Thymus (tissue), 11 donors: ENCODE results near the gene COP1. TPM values are rescaled to one million over a fixed set of nuclear protein-coding genes. Genes with fewer than 3 reads are reported as not detected.

Experiments used
- DNase-seq, 9 donors: peaks; one replicate each; pipeline ENCODE4 v3.0.0-alpha.2; 2013; ENCODE audit warnings: low spot score in 9 of 9, low read depth in 6 of 9, missing footprints in 1 of 9
- H3K27ac ChIP-seq, 2 donors: one replicate each; pipeline ENCODE4 v1.5.1; 2013; ENCODE audit warnings: control low read depth in 1 of 2, low read depth in 1 of 2, low read length in 1 of 2, mild to moderate bottlenecking in 1 of 2, moderate library complexity in 1 of 2
- H3K27me3 ChIP-seq, 2 donors: one replicate each; pipeline ENCODE4 v1.5.1; 2013; ENCODE audit warnings: low read length in 1 of 2; ENCODE audit not compliant: control insufficient read depth in 2 of 2, insufficient read depth in 1 of 2
- H3K36me3 ChIP-seq, 2 donors: one replicate each; pipeline ENCODE4 v1.5.1; 2013; ENCODE audit warnings: low read length in 1 of 2, mild to moderate bottlenecking in 1 of 2, moderate library complexity in 1 of 2; ENCODE audit not compliant: control insufficient read depth in 2 of 2, insufficient read depth in 2 of 2
- H3K4me1 ChIP-seq, 2 donors: one replicate each; pipeline ENCODE4 v1.5.1; 2013; ENCODE audit warnings: low read length in 2 of 2; ENCODE audit not compliant: control insufficient read depth in 2 of 2, insufficient read depth in 2 of 2
- H3K4me3 ChIP-seq, 2 donors: one replicate each; pipeline ENCODE4 v1.5.1; 2013; ENCODE audit warnings: low read length in 2 of 2, control low read depth in 1 of 2, mild to moderate bottlenecking in 1 of 2
- H3K9me3 ChIP-seq, 2 donors: one replicate each; pipeline ENCODE4 v1.5.1; 2013; ENCODE audit warnings: low read length in 1 of 2, mild to moderate bottlenecking in 1 of 2; ENCODE audit not compliant: control insufficient read depth in 2 of 2, insufficient read depth in 1 of 2
- WGBS: extraction: QIAGEN DNeasy Blood & Tissue Kit; methylation state at CpG from one replicate; pipeline ENCODE4 v1.1.7; 2013; 5-methylcytosine and 5-hydroxymethylcytosine counted together
- polyA plus RNA-seq: library from polyadenylated mRNA; stranded (reverse); fragments of 200-250 nt; gene quantifications from one replicate; pipeline ENCODE4 v1.2.3, GENCODE V29; 2013
- total RNA-seq: library from RNA; stranded (reverse); fragments of 120-200 nt; gene quantifications from one replicate; pipeline ENCODE4 v1.2.4, GENCODE V29; 2013
- donor health status: healthy.

Gene COP1
- total and polyA plus RNA-seq, 2 donors = 45.0 to 69.5 TPM

DNA sequence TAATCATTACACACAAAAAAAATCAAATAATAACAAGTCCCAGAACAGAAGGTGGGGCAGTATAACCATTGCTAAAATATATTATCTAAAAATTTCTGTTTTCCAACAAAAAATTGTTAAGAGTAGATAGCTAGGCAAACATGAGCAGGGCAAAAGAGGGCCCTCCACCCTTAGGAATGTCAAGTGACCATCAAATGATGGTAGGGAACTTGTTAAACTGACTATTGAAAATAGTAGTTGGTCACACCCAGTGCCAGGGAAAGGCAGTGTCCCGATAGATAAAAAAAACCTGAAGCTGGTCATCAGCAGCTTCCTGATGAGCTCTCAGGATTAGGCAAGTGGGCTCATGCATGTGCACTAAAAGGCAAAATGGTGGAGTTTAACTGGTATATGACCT is 18.4 kb upstream of the COP1 start:
- Histone ChIP-seq H3K9me3 (no peaks in the 10 kb centered on the region), H3K27me3 (no peaks in the 10 kb centered on the region), H3K27ac (no peak overlapping the region), H3K4me1 (no peaks in the 10 kb centered on the region), H3K4me3 (no peak overlapping the region), H3K36me3 (no peaks in the 10 kb centered on the region)
- 93% methylated on average over 1 of the region's 1 CpG for WGBS
- no peak for DNase-seq

DNA sequence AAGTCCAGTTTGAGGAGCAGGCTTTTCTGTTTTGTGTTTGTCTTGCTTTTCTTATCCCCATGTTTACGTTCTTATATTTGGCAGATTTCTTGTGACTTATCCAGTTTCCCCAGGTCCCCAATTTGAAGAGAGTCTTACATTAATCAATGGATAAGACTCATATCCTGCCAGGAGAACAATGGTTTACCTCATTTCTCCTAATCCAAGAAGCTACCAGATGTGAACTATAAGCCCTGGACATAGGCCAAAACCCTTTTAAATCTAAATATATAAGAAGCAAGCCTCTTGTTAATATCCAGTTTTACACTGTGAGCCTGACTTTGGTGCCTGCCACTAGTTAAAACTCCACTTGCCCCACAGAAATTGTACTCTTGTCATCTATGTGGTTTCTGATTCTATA is 15.1 kb upstream of the COP1 start:
- WGBS = 97% methylated on average over 1 of the region's 1 CpG
- DNase-seq = no peak
- H3K4me1 ChIP-seq = no peaks in the 10 kb centered on the region
- no peaks in the 10 kb centered on the region for H3K36me3 ChIP-seq
- H3K27ac ChIP-seq = no peak overlapping the region
- H3K27me3 ChIP-seq = no peaks in the 10 kb centered on the region
- no peaks in the 10 kb centered on the region for H3K9me3 ChIP-seq
- H3K4me3 ChIP-seq = no peak overlapping the region

DNA sequence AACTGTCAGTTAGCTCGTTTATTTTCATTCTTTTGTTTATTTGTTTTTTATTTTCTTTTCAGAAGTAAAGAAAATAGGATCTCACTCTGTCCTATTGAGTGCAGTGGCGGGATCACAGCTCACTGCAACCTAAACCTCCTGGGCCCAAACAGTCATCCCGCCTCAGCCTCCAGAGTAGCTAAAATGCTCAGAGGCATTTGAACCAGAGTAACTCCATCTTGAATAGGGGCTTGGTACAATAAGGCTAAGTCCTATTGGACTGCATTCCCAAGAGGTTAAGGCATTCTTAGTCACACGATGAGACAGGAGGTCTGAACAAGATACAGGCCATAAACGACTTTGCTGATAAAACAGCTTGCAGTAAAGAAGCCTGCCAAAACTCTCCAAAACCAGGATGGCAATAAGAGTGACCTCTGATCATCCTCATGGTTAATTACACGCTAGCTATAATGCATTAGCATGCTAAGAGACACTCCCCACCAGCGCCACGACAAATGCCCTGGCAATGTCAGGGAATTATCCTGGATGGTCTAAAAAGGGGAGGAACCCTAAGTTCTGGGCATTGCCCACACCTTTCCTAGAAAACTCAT is 13.1 kb upstream of the COP1 start:
- WGBS = 88% methylated on average over 8 of the region's 8 CpGs
- no peak overlapping the region for H3K4me3 ChIP-seq
- H3K4me1 ChIP-seq = no peaks in the 10 kb centered on the region
- no peaks in the 10 kb centered on the region for H3K36me3 ChIP-seq
- no peak overlapping the region for H3K27ac ChIP-seq
- no peaks in the 10 kb centered on the region for H3K27me3 ChIP-seq
- H3K9me3 ChIP-seq = no peaks in the 10 kb centered on the region
- no peak for DNase-seq

DNA sequence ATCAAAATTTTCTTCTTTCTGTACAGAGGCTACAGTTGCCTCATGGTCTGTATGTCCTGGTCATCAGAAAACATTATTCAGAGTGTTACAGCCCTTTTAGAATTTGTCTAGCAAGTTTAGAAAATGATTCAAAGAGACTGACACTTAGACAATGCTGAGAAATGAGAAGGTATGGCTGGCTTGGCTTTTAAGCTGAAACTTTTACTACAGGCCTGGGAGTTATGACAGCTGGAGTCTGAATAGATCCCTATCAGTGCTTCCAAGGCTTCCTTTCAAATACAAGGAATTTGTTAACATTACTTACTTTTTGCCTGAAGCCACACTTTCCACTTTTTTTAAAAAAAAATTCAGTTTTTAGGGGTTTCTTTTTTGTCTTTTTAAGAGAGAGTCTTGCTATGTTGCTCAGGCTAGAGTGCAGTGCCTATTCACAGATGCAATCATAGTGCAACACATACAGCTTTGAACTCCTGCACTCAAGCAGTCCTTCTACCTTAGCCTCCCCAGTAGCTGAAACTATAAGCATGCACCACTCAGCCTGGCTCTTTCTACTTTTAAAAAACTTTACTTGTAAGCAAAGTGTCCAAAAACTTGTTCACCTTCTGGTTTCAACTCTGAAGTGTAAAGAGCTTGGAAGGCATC is 10.5 kb upstream of the COP1 start:
- no peak overlapping the region for H3K27ac ChIP-seq
- DNase-seq = no peak
- H3K9me3 ChIP-seq = no peaks in the 10 kb centered on the region
- H3K27me3 ChIP-seq = no peaks in the 10 kb centered on the region
- H3K4me3 ChIP-seq = no peak overlapping the region
- no peaks in the 10 kb centered on the region for H3K4me1 ChIP-seq
- H3K36me3 ChIP-seq = no peaks in the 10 kb centered on the region

DNA sequence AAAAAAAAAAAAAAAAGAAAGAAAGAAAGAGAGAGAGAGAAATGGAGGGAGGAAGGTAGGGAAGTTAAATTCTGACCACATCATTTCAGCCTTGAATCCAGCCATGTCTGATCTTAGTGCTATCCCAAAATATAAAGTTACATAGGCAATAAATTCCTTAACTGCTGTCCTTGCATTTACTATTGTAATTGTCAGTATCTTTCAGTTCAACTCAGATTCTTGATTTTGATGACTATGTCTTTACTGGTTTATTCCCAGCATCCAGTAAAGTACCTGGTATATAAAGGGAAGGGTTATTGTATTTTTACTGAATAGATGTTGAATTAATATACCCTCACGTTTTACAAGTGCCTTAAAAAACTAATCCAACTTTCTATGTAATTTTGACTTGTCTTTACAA is 8.9 kb upstream of the COP1 start:
- 82% methylated on average over 1 of the region's 1 CpG for WGBS
- no peaks in the 10 kb centered on the region for H3K9me3 ChIP-seq

DNA sequence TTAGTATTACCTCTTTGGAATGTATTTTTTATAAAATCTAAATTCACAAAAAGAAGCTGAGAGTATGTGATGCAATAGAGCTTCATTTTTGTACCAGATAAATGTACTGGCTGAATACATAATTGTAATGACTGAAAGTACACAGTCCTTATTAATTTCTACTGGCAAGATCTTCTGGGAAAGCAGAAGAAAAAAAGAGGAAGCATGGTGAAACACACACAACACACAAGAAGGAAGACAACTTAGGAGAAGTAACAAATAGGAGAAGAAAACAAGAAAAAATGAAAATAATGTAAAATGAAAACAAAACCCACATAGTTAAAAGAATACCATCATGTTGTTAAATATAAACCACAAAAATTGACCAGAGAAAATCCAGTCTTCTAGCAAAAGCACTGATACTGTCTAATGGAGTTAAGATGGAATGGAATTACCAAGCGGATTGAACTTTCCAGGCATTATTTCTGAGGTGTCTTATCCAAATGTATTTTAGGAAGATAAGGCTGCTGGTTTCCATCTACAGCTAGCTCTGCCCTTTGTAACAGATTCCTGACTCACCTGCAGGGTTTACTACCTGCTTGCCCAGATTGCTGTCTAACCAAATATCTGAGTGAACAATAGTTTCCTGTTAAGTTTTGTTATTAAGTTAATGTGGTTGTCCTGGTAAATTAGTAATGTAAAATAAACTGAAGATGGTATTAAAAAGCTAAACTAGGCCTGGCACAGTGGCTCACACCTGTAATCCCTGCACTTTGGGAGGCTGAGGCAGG is 4.5 kb upstream of the COP1 start:
- no peak for DNase-seq
- Histone ChIP-seq H3K9me3 (no peaks in the 10 kb centered on the region), H3K36me3 (no peaks in the 10 kb centered on the region), H3K27ac (no peak overlapping the region), H3K4me3 (no peak overlapping the region), H3K4me1 (peaks cover 6 to 7% of the 10 kb centered on the region in 2 donors), H3K27me3 (no peaks in the 10 kb centered on the region)
- 98% methylated on average over 1 of the region's 1 CpG for WGBS

More for the DNA sequence above, 8.9 kb upstream of the COP1 start:
- DNase-seq = no peak
- no peaks in the 10 kb centered on the region for H3K4me1 ChIP-seq
- H3K4me3 ChIP-seq = no peak overlapping the region
- no peaks in the 10 kb centered on the region for H3K27me3 ChIP-seq
- H3K27ac ChIP-seq = no peak overlapping the region
- no peaks in the 10 kb centered on the region for H3K36me3 ChIP-seq

DNA sequence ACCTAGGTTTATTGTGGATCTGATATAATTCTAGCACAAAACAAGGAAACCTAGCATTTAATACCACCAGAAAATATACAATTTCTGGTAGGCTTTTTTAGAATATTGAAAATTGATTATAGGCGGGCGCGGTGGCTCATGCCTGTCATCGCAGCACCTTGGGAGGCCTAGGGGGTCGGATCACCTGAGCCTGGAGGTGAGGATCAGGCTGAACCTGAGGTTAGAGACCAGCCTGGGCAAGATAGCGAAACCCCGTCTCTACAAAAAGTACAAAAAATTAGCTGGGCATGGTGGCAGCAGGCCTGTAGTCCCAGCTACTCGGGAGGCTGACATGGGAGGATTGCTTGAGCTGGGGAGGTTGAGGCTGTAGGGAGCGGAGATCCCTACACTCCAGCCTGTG is 948 bp upstream of the COP1 start:
- Histone ChIP-seq H3K36me3 (no peaks in the 10 kb centered on the region), H3K27me3 (no peaks in the 10 kb centered on the region), H3K4me3 (peak overlapping the region; percentile 63 to 97), H3K4me1 (peaks cover 11 to 16% of the 10 kb centered on the region in 2 donors), H3K9me3 (no peaks in the 10 kb centered on the region), H3K27ac (peak overlapping the region; percentile 84 to 99)
- 53% methylated on average over 9 of the region's 9 CpGs for WGBS
- DNase-seq = no peak

DNA sequence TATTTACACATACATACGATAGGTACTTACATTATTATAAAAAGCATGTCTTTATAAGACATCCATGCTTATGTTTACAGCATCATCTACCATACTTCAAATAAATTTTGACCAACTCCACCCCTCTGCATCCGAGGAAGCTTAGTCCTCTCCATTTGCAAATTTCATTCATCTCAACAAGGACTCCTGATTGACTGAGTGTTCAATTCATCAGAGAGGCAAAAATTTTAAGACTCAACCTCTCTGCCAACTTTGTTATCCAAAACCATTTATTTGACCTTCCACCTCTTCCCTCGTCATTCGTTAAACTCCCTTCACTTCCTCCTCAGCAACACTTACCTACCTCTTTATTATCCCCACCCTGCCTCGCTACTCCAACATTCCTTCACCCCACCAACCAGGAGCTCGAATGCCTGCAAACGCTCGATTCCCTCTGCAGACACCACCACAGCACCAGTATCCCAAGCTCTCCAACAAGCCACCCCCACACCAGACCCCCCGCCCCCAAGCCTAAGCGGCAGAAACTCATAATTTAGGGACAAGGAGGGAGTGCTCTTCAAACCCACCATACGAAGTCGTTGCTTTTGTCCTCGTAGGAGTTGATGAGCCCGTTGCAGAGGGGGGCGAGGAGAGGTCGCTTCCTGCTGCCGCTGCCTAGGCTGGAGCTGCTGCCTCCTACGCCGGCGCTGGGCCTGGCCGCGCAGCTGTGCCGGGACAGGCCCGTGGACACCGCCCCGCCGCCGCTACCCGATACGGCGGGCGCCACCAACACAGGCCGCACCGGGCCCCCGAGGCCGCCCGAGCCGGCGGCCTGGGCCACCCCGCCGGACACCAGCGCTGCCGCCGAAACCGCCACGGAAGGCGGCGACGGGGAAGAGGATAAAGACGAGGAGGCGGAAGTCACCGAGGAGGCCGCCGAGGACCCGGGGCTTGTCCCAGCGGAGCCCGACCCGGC is 803 bp downstream of the COP1 start:
- Histone ChIP-seq H3K9me3 (no peaks in the 10 kb centered on the region), H3K4me3 (peak overlapping the region; percentile 63 to 97), H3K27ac (peak overlapping the region; percentile 98 to 99), H3K4me1 (peaks cover 11 to 16% of the 10 kb centered on the region in 2 donors), H3K27me3 (no peaks in the 10 kb centered on the region), H3K36me3 (no peaks in the 10 kb centered on the region)
- peak in 8 of 9 donors; percentile 24 to 69 (median 39) for DNase-seq
- under 1% methylated on average over 58 of the region's 58 CpGs for WGBS
